K562 treated with DMSO at 1 percent for 4 hours (cell line): ENCODE results near the gene IQCM. TPM values are rescaled to one million over a fixed set of nuclear protein-coding genes. Genes with fewer than 3 reads are reported as not detected.

Source experiments
- total RNA-seq: library from RNA; unstranded; fragments of 300-600 nt; gene quantifications from 2 replicates; pipeline ENCODE4 v1.2.3, GENCODE V29; 2022; ENCODE audit not compliant: insufficient read depth

The IQCM gene, protein sequence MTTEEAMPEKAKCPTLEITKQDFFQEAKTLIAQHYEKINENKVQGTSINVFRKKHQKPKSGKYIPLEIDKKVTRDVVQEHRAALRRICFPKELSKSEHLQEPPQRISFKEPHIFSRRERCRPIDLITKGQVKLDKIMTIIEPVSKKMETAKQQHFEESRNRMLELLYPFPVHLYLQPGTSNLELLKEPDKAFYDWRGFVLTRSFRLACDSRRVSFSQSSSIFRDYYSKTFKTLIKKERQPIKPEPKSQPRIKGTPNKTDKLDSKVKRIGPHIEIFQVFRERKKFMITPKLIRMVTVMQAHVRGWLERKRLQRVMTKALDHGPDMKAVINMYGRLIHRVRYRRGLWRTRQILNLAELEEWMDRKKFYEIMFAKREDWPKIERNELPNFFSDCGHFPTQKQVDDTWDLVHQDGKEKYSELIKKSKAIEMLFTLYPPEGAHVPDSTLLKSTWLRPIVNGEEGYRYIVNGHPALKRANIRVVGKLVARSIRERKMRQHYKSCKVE
- not detected in 2 replicates for total RNA-seq

DNA sequence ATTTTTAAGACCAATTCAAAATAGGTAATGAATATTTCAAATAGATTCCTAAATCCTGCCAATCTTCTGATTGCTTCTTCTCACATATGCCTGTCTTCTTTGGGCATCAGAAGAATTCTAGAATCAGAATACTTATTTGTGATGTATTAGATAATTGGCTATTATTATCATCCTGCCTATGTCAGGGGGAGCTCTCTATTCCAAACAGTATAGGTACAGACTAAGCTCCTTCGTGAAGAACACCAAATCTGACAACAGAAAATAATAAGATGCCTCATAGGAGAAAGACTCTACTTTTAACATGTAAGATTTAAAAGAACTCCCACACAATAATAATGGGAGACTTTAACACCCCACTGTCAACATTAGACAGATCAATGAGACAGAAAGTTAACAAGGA is at the start of gene IQCM:
TSS of gene IQCM (minus strand) at position 101 of the 400 bp plus-strand sequence. CDS start 73,152 bp downstream, outside the sequence.

